HEK293 (cell line): ENCODE measurements around the gene TMEM231.

Experiments
- CTCF ChIA-PET: fragments of 350-600 bp; formaldehyde crosslinking; extraction: SDS; loops from one replicate; lab custom pipeline; 2021; ENCODE audit warnings: antibody characterized with exemption; lab: Yijun Ruan, JAX
- POLR2A ChIA-PET: fragments of 300-600 bp; formaldehyde crosslinking; extraction: SDS; loops from one replicate; lab custom pipeline; 2020; ENCODE audit warnings: antibody characterized with exemption, inconsistent platforms; lab: Yijun Ruan, JAX
- H3K27ac ChIP-seq: fragments of 200-500 bp; sonication (Bioruptor generic); 2 replicates; pipeline ENCODE4 v1.5.1; 2014; ENCODE audit warnings: low read depth, low read length, control low read depth, inconsistent platforms; ENCODE audit errors: extremely low read depth
- H3K36me3 ChIP-seq, 2 experiments: fragments of 200-500 bp in 1 of 2; sonication (Bioruptor generic) in 1 of 2; 1 replicate in 1 of 2; 2 replicates in 1 of 2; pipeline ENCODE4 v1.5.1; 2014 to 2017; ENCODE audit warnings: inconsistent platforms in 2 of 2, low read length in 2 of 2; ENCODE audit not compliant: control insufficient read depth in 2 of 2, insufficient read depth in 1 of 2
- H3K4me1 ChIP-seq: fragments of 200-500 bp; sonication (Bioruptor generic); 2 replicates; pipeline ENCODE4 v1.5.1; 2014; ENCODE audit warnings: mild to moderate bottlenecking, low read length, inconsistent platforms; ENCODE audit not compliant: control insufficient read depth, insufficient read depth
- H3K4me3 ChIP-seq: 2 replicates; pipeline ENCODE4 v1.5.1; 2011; ENCODE audit warnings: low read depth, mild to moderate bottlenecking, control low read depth, low read length, moderate library complexity
- H3K9me3 ChIP-seq: fragments of 200-500 bp; sonication (Bioruptor generic); 2 replicates; pipeline ENCODE4 v1.5.1; 2014; ENCODE audit warnings: low read depth, low read length, inconsistent platforms; ENCODE audit not compliant: control insufficient read depth, insufficient read depth
- FEZF1 ChIP-seq: fragments of 450-650 bp; formaldehyde crosslinking; IDR thresholded peaks from 2 replicates; pipeline ENCODE4 v1.5.1; 2016; ENCODE audit warnings: missing biosample characterization, missing genetic modification characterization
- GFI1B ChIP-seq: fragments of 450-650 bp; formaldehyde crosslinking; IDR thresholded peaks from 2 replicates; pipeline ENCODE4 v1.5.1; 2016; ENCODE audit warnings: missing biosample characterization, missing genetic modification characterization
- GLI2 ChIP-seq: fragments of 450-650 bp; formaldehyde crosslinking; IDR thresholded peaks from 2 replicates; pipeline ENCODE4; 2017; ENCODE audit warnings: missing biosample characterization, missing genetic modification characterization, low read depth, borderline replicate concordance
- KLF1 ChIP-seq: fragments of 450-650 bp; formaldehyde crosslinking; IDR thresholded peaks from 2 replicates; pipeline ENCODE4 v1.5.1; 2016; ENCODE audit warnings: missing biosample characterization, missing genetic modification characterization
- KLF9 ChIP-seq: fragments of 450-650 bp; formaldehyde crosslinking; IDR thresholded peaks from 2 replicates; pipeline ENCODE4 v1.5.1; 2016; ENCODE audit warnings: missing biosample characterization, missing genetic modification characterization, low read depth
- YY2 ChIP-seq: fragments of 450-650 bp; formaldehyde crosslinking; IDR thresholded peaks from 2 replicates; pipeline ENCODE4 v1.5.1; 2016; ENCODE audit warnings: missing biosample characterization, missing genetic modification characterization
- ZBTB1 ChIP-seq: fragments of 450-650 bp; formaldehyde crosslinking; IDR thresholded peaks from 2 replicates; pipeline ENCODE4 v1.5.1; 2016; ENCODE audit warnings: missing biosample characterization, missing genetic modification characterization
- ZEB2 ChIP-seq: fragments of 450-650 bp; formaldehyde crosslinking; IDR thresholded peaks from 2 replicates; pipeline ENCODE4 v1.5.1; 2016; ENCODE audit warnings: missing biosample characterization, missing genetic modification characterization
- ZFP3 ChIP-seq: fragments of 450-650 bp; formaldehyde crosslinking; IDR thresholded peaks from 2 replicates; pipeline ENCODE4 v1.5.1; 2016; ENCODE audit warnings: low read depth, missing biosample characterization, missing genetic modification characterization
- ZFP37 ChIP-seq: fragments of 450-650 bp; formaldehyde crosslinking; IDR thresholded peaks from 2 replicates; pipeline ENCODE4 v1.5.1; 2016; ENCODE audit warnings: missing biosample characterization, missing genetic modification characterization
- ZFP41 ChIP-seq: fragments of 450-650 bp; formaldehyde crosslinking; IDR thresholded peaks from 2 replicates; pipeline ENCODE4 v1.5.1; 2016; ENCODE audit warnings: missing biosample characterization, missing genetic modification characterization, borderline replicate concordance
- ZNF19 ChIP-seq: fragments of 450-650 bp; formaldehyde crosslinking; IDR thresholded peaks from 2 replicates; pipeline ENCODE4; 2016; ENCODE audit warnings: missing biosample characterization, missing genetic modification characterization, low read depth
- ZNF2 ChIP-seq: fragments of 450-650 bp; formaldehyde crosslinking; IDR thresholded peaks from 2 replicates; pipeline ENCODE4 v1.5.1; 2016; ENCODE audit warnings: missing biosample characterization, missing genetic modification characterization
- ZNF248 ChIP-seq: fragments of 450-650 bp; formaldehyde crosslinking; IDR thresholded peaks from 2 replicates; pipeline ENCODE4 v1.5.1; 2017; ENCODE audit warnings: missing biosample characterization, missing genetic modification characterization
- ZNF302 ChIP-seq: fragments of 450-650 bp; formaldehyde crosslinking; IDR thresholded peaks from 2 replicates; pipeline ENCODE4 v1.5.1; 2016; ENCODE audit warnings: missing biosample characterization, missing genetic modification characterization, low read depth
- ZNF423 ChIP-seq: fragments of 450-650 bp; formaldehyde crosslinking; IDR thresholded peaks from 2 replicates; pipeline ENCODE4 v1.5.1; 2016; ENCODE audit warnings: missing biosample characterization, missing genetic modification characterization
- ZNF48 ChIP-seq: fragments of 450-650 bp; formaldehyde crosslinking; IDR thresholded peaks from 2 replicates; pipeline ENCODE4 v1.5.1; 2016; ENCODE audit warnings: missing biosample characterization, missing genetic modification characterization
- ZNF510 ChIP-seq: fragments of 450-650 bp; formaldehyde crosslinking; IDR thresholded peaks from 2 replicates; pipeline ENCODE4 v1.5.1; 2018; ENCODE audit warnings: mild to moderate bottlenecking, missing genetic modification characterization, missing biosample characterization; ENCODE audit not compliant: insufficient replicate concordance
- ZNF514 ChIP-seq: fragments of 450-650 bp; formaldehyde crosslinking; IDR thresholded peaks from 2 replicates; pipeline ENCODE4 v1.5.1; 2016; ENCODE audit warnings: missing biosample characterization, missing genetic modification characterization
- ZNF571 ChIP-seq: fragments of 450-650 bp; formaldehyde crosslinking; IDR thresholded peaks from 2 replicates; pipeline ENCODE4 v1.5.0; 2017; ENCODE audit warnings: missing biosample characterization, missing genetic modification characterization
- ZNF76 ChIP-seq: fragments of 450-650 bp; formaldehyde crosslinking; IDR thresholded peaks from 2 replicates; pipeline ENCODE4; 2016; ENCODE audit warnings: low read depth, missing biosample characterization, missing genetic modification characterization, borderline replicate concordance
- TF ChIP-seq, protein P1 (sequence below): fragments of 450-650 bp; formaldehyde crosslinking; IDR thresholded peaks from 2 replicates; pipeline ENCODE4 v1.5.1; 2016; ENCODE audit warnings: missing biosample characterization, missing genetic modification characterization
- TF ChIP-seq, protein P2 (sequence below): fragments of 450-650 bp; formaldehyde crosslinking; IDR thresholded peaks from 2 replicates; pipeline ENCODE4 v1.5.1; 2016; ENCODE audit warnings: missing biosample characterization, missing genetic modification characterization, low read depth
- TF ChIP-seq, protein P3 (sequence below): fragments of 450-650 bp; formaldehyde crosslinking; IDR thresholded peaks from 2 replicates; pipeline ENCODE4 v1.5.1; 2016; ENCODE audit warnings: missing biosample characterization, missing genetic modification characterization
- TF ChIP-seq, protein P4 (sequence below): fragments of 450-650 bp; formaldehyde crosslinking; IDR thresholded peaks from 2 replicates; pipeline ENCODE4 v1.5.1; 2017; ENCODE audit warnings: missing biosample characterization, missing genetic modification characterization
- TF ChIP-seq, protein P5 (sequence below): fragments of 450-650 bp; formaldehyde crosslinking; IDR thresholded peaks from 2 replicates; pipeline ENCODE4 v1.5.1; 2016; ENCODE audit warnings: missing biosample characterization, missing genetic modification characterization

The TMEM231 gene

DNA sequence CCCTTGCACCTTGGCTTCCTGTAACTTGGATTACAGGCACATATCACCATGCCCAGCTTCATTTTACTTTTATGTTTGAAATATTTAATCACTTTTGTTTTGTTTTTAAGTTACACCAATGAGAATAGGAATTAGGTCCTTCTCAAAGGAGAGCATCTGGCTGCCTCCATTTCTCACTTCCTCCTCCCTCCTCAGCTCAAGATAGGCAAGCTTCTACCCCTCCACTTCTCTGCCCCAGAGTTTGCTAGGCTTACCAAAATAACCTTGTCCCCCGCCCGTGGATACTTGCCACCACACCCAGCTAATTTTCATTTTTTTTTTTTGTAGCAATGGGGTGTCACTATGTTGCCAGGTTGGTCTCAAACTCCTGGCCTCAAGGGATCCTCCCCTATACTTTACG, 28.1 kb upstream of the TMEM231 start:
- Histone ChIP-seq H3K36me3 (peaks cover 0 to 31% of the 10 kb centered on the region in 2 experiments; a peak in 2 of 3 replicates), H3K27ac (no peak overlapping the region), H3K9me3 (no peaks in the 10 kb centered on the region), H3K4me1 (no peaks in the 10 kb centered on the region), H3K4me3 (no peak overlapping the region)
- TF ChIP-seq ZFP3 (tag by site-specific recombination) (no peak), GLI2 (no peak), ZNF510 (tag by site-specific recombination) (no peak), ZNF2 (tag by site-specific recombination) (no peak), KLF1 (peak; percentile 28; the same call in 1 of the 2 replicates), ZNF571 (tag by site-specific recombination) (no peak)
- TF ChIP-seq, protein P1, sequence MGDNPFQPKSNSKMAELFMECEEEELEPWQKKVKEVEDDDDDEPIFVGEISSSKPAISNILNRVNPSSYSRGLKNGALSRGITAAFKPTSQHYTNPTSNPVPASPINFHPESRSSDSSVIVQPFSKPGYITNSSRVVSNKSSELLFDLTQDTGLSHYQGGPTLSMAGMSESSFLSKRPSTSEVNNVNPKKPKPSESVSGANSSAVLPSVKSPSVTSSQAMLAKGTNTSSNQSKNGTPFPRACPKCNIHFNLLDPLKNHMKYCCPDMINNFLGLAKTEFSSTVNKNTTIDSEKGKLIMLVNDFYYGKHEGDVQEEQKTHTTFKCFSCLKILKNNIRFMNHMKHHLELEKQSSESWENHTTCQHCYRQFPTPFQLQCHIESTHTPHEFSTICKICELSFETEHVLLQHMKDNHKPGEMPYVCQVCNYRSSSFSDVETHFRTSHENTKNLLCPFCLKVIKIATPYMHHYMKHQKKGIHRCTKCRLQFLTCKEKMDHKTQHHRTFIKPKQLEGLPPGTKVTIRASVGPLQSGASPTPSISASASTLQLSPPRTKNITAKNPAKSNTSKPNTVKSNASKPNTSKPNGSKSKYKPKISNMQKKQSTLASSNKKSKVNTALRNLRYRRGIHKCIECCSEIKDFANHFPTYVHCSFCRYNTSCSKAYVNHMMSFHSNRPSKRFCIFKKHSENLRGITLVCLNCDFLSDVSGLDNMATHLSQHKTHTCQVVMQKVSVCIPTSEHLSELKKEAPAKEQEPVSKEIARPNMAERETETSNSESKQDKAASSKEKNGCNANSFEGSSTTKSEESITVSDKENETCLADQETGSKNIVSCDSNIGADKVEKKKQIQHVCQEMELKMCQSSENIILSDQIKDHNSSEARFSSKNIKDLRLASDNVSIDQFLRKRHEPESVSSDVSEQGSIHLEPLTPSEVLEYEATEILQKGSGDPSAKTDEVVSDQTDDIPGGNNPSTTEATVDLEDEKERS (tag by site-specific recombination): no peak
- ChIA-PET CTCF (no interaction called here), POLR2A (no interaction called here)

GRCh38 chr16:75579281-75579834, 23.3 kb upstream of the TMEM231 start:
- H3K9me3 ChIP-seq: no peaks in the 10 kb centered on the region
- ChIA-PET POLR2A (no interaction called here), CTCF (interaction anchor here (1.1 kb wide), 1 partner anchor 44 kb away, joined by 3 read pairs; the partner anchor contains the start of gene ADAT1)
- H3K4me3 ChIP-seq: no peak overlapping the region
- no peaks in the 10 kb centered on the region for H3K4me1 ChIP-seq
- peaks cover 16 to 56% of the 10 kb centered on the region in 2 experiments; a peak in 2 of 3 replicates for H3K36me3 ChIP-seq
- H3K27ac ChIP-seq: no peak overlapping the region
- TF ChIP-seq YY2 (tag by site-specific recombination) (no peak), ZFP37 (tag by site-specific recombination) (no peak), ZNF248 (tag by site-specific recombination) (no peak), ZNF302 (tag by site-specific recombination) (no peak), ZNF76 (tag by site-specific recombination) (no peak), ZNF19 (no peak), ZFP41 (no peak), ZNF423 (no peak), ZBTB1 (tag by site-specific recombination) (no peak), GFI1B (tag by site-specific recombination) (no peak), KLF9 (no peak), ZNF48 (tag by site-specific recombination) (no peak), ZEB2 (tag by site-specific recombination) (no peak), FEZF1 (tag by site-specific recombination) (no peak), ZNF514 (tag by site-specific recombination) (no peak)
- TF ChIP-seq, protein P2, sequence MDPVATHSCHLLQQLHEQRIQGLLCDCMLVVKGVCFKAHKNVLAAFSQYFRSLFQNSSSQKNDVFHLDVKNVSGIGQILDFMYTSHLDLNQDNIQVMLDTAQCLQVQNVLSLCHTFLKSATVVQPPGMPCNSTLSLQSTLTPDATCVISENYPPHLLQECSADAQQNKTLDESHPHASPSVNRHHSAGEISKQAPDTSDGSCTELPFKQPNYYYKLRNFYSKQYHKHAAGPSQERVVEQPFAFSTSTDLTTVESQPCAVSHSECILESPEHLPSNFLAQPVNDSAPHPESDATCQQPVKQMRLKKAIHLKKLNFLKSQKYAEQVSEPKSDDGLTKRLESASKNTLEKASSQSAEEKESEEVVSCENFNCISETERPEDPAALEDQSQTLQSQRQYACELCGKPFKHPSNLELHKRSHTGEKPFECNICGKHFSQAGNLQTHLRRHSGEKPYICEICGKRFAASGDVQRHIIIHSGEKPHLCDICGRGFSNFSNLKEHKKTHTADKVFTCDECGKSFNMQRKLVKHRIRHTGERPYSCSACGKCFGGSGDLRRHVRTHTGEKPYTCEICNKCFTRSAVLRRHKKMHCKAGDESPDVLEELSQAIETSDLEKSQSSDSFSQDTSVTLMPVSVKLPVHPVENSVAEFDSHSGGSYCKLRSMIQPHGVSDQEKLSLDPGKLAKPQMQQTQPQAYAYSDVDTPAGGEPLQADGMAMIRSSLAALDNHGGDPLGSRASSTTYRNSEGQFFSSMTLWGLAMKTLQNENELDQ (tag by site-specific recombination): no peak
- TF ChIP-seq, protein P3, sequence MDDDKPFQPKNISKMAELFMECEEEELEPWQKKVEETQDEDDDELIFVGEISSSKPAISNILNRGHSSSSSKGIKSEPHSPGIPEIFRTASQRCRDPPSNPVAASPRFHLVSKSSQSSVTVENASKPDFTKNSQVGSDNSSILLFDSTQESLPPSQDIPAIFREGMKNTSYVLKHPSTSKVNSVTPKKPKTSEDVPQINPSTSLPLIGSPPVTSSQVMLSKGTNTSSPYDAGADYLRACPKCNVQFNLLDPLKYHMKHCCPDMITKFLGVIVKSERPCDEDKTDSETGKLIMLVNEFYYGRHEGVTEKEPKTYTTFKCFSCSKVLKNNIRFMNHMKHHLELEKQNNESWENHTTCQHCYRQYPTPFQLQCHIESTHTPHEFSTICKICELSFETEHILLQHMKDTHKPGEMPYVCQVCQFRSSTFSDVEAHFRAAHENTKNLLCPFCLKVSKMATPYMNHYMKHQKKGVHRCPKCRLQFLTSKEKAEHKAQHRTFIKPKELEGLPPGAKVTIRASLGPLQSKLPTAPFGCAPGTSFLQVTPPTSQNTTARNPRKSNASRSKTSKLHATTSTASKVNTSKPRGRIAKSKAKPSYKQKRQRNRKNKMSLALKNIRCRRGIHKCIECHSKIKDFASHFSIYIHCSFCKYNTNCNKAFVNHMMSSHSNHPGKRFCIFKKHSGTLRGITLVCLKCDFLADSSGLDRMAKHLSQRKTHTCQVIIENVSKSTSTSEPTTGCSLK: no peak
- TF ChIP-seq, protein P4, sequence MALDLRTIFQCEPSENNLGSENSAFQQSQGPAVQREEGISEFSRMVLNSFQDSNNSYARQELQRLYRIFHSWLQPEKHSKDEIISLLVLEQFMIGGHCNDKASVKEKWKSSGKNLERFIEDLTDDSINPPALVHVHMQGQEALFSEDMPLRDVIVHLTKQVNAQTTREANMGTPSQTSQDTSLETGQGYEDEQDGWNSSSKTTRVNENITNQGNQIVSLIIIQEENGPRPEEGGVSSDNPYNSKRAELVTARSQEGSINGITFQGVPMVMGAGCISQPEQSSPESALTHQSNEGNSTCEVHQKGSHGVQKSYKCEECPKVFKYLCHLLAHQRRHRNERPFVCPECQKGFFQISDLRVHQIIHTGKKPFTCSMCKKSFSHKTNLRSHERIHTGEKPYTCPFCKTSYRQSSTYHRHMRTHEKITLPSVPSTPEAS (tag by site-specific recombination): no peak
- TF ChIP-seq, protein P5, sequence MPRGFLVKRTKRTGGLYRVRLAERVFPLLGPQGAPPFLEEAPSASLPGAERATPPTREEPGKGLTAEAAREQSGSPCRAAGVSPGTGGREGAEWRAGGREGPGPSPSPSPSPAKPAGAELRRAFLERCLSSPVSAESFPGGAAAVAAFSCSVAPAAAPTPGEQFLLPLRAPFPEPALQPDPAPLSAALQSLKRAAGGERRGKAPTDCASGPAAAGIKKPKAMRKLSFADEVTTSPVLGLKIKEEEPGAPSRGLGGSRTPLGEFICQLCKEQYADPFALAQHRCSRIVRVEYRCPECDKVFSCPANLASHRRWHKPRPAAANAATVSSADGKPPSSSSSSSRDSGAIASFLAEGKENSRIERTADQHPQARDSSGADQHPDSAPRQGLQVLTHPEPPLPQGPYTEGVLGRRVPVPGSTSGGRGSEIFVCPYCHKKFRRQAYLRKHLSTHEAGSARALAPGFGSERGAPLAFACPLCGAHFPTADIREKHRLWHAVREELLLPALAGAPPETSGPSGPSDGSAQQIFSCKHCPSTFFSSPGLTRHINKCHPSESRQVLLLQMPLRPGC (tag by site-specific recombination): no peak
